Activated CD4-positive, CD25-positive, alpha-beta regulatory T cell treated with anti-CD3 and anti-CD28 coated beads, Interleukin-2, amount 50 U/mL, for 72 hours (primary cell): ENCODE measurements around the gene SPEM2.

Experiments used
- DNase-seq: peaks from one replicate; pipeline ENCODE4 v3.0.0; 2021

Gene SPEM2

GRCh38 chr17:7423679-7424078 lies 1.7 kb upstream of the SPEM2 start:
- DNase-seq = no peak

- DNase-seq = no peak
Observed at GRCh38 chr17:7425756-7426155, 340 bp downstream of the SPEM2 start.

GRCh38 chr17:7426203-7426863 lies 917 bp downstream of the SPEM2 start:
- DNase-seq = no peak

- no peak for DNase-seq
Observed at GRCh38 chr17:7426896-7427489, 1.6 kb downstream of the SPEM2 start.

GRCh38 chr17:7427549-7427948 lies 2.1 kb downstream of the SPEM2 start:
- no peak for DNase-seq

GRCh38 chr17:7428557-7428956 lies 3.1 kb downstream of the SPEM2 start, which contains the start of gene SPEM3:
Gene SPEM3 (plus strand): TSS chr17:7428857. CDS start chr17:7428903, 46 bp downstream.
- DNase-seq = no peak

- DNase-seq = no peak
Observed at GRCh38 chr17:7429722-7430121, 4.3 kb downstream of the SPEM2 start.

GRCh38 chr17:7431231-7431630 lies 5.8 kb downstream of the SPEM2 start:
- no peak for DNase-seq

- no peak for DNase-seq
Observed at GRCh38 chr17:7432296-7432695, 6.9 kb downstream of the SPEM2 start.

GRCh38 chr17:7435676-7436555 lies 10.5 kb downstream of the SPEM2 start:
- peak; percentile 65 for DNase-seq

GRCh38 chr17:7436556-7437368 lies 11.3 kb downstream of the SPEM2 start:
- DNase-seq = peak; percentile 79

- no peak for DNase-seq
Observed at GRCh38 chr17:7437369-7437863, 12.0 kb downstream of the SPEM2 start.

- DNase-seq = no peak
Observed at GRCh38 chr17:7437950-7438614, 12.7 kb downstream of the SPEM2 start.

- no peak for DNase-seq
Observed at GRCh38 chr17:7438656-7439460, 13.4 kb downstream of the SPEM2 start.

- DNase-seq = no peak
Observed at GRCh38 chr17:7439462-7440112, 14.2 kb downstream of the SPEM2 start, which contains the start of gene FGF11. Gene FGF11 (plus strand): TSS chr17:7439512. CDS start chr17:7439621, 109 bp downstream.

- DNase-seq = no peak
Observed at GRCh38 chr17:7440113-7440833, 14.9 kb downstream of the SPEM2 start.

- no peak for DNase-seq
Observed at GRCh38 chr17:7440834-7441195, 15.4 kb downstream of the SPEM2 start.

GRCh38 chr17:7441266-7441665 lies 15.8 kb downstream of the SPEM2 start:
- DNase-seq = no peak

GRCh38 chr17:7442142-7442541 lies 16.7 kb downstream of the SPEM2 start:
- DNase-seq = no peak
